Activated CD4-positive, alpha-beta T cell treated with anti-CD3 and anti-CD28 coated beads, Interleukin-2, amount 50 U/mL, for 48 hours (primary cell): ENCODE measurements around the gene MRPL48.
A peak's percentile ranks its signal among the peaks of the same experiment; 100 is the strongest.
"Not testable (repeated sequence)": the region's sequence is repeated elsewhere in the genome, so short reads cannot be mapped to it uniquely, and the experiment has no call there.

Source experiments
- DNase-seq, 2 experiments: peaks; one replicate each; pipeline ENCODE4 v3.0.0-alpha.2; 2020

MRPL48 gene

GRCh38 chr11:73781303-73781702, 6.4 kb upstream of the MRPL48 start:
- DNase-seq: no peak

- DNase-seq: no peak
Observed at GRCh38 chr11:73783483-73784020, 4.1 kb upstream of the MRPL48 start.

GRCh38 chr11:73784080-73784634, 3.5 kb upstream of the MRPL48 start:
- DNase-seq: no peak

GRCh38 chr11:73784734-73785133, 2.9 kb upstream of the MRPL48 start:
- DNase-seq: no peak

GRCh38 chr11:73785467-73785866, 2.2 kb upstream of the MRPL48 start:
- DNase-seq: not testable (repeated sequence)

GRCh38 chr11:73787051-73787642, 527 bp upstream of the MRPL48 start:
- DNase-seq: peak; percentile 9 to 17

- no peak for DNase-seq
Observed at GRCh38 chr11:73789279-73789670, 1.6 kb downstream of the MRPL48 start.

- DNase-seq: no peak
Observed at GRCh38 chr11:73792584-73792983, 4.9 kb downstream of the MRPL48 start.

- no peak for DNase-seq
Observed at GRCh38 chr11:73795925-73796632, 8.4 kb downstream of the MRPL48 start.

- no peak for DNase-seq
Observed at GRCh38 chr11:73797457-73797856, 9.8 kb downstream of the MRPL48 start.

GRCh38 chr11:73800276-73800806, 12.7 kb downstream of the MRPL48 start:
- no peak for DNase-seq

GRCh38 chr11:73801136-73801535, 13.5 kb downstream of the MRPL48 start:
- DNase-seq: no peak

- DNase-seq: no peak
Observed at GRCh38 chr11:73804712-73805111, 17.0 kb downstream of the MRPL48 start.

GRCh38 chr11:73808052-73808451, 20.4 kb downstream of the MRPL48 start:
- no peak for DNase-seq

GRCh38 chr11:73810637-73811036, 23.0 kb downstream of the MRPL48 start:
- no peak for DNase-seq

- no peak for DNase-seq
Observed at GRCh38 chr11:73812234-73812633, 24.6 kb downstream of the MRPL48 start.

- no peak for DNase-seq
Observed at GRCh38 chr11:73814812-73815211, 27.1 kb downstream of the MRPL48 start.

GRCh38 chr11:73818846-73819245, 31.2 kb downstream of the MRPL48 start:
- no peak for DNase-seq

- DNase-seq: no peak
Observed at GRCh38 chr11:73830261-73830660, 42.6 kb downstream of the MRPL48 start.

GRCh38 chr11:73833067-73833466, 45.4 kb downstream of the MRPL48 start:
- DNase-seq: no peak

- no peak for DNase-seq
Observed at GRCh38 chr11:73838443-73839122, 50.9 kb downstream of the MRPL48 start.

GRCh38 chr11:73839123-73839457, 51.4 kb downstream of the MRPL48 start:
- no peak for DNase-seq

- no peak for DNase-seq
Observed at GRCh38 chr11:73851046-73851764, 63.5 kb downstream of the MRPL48 start.
